Neural progenitor cell (in vitro differentiated cells): ENCODE data around the gene SPATA6.

Experiments
- EZH2phosphoT487 ChIP-seq: fragments of 200-600 bp; sonication (generic); IDR thresholded peaks from 2 replicates; pipeline ENCODE4 v1.6.1; 2017; ENCODE audit warnings: antibody characterized with exemption
- TF ChIP-seq, protein P1 (sequence below): fragments of 200-600 bp; sonication (generic); IDR thresholded peaks from 2 replicates; pipeline ENCODE4 v1.5.1; 2017; ENCODE audit warnings: antibody characterized with exemption, mild to moderate bottlenecking

DNA sequence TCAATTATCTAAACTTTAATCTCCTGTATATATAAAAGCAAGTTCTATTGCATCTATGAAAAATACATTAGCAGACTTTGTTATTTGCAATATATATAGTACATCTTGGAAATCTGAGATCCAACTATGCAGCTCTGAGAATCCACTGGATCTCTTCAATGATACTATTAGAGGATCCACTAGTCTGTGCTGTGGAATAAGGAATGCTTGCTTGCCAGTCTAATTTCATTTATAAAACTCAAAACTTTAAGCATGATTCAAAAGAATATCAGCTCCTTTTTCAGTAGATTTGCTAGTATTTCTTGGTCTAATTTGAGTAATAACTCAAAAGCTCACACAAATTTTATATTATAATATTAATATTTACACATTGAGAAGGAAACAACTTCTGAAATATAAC is 115.1 kb downstream of the SPATA6 start:
- TF ChIP-seq, protein P1, sequence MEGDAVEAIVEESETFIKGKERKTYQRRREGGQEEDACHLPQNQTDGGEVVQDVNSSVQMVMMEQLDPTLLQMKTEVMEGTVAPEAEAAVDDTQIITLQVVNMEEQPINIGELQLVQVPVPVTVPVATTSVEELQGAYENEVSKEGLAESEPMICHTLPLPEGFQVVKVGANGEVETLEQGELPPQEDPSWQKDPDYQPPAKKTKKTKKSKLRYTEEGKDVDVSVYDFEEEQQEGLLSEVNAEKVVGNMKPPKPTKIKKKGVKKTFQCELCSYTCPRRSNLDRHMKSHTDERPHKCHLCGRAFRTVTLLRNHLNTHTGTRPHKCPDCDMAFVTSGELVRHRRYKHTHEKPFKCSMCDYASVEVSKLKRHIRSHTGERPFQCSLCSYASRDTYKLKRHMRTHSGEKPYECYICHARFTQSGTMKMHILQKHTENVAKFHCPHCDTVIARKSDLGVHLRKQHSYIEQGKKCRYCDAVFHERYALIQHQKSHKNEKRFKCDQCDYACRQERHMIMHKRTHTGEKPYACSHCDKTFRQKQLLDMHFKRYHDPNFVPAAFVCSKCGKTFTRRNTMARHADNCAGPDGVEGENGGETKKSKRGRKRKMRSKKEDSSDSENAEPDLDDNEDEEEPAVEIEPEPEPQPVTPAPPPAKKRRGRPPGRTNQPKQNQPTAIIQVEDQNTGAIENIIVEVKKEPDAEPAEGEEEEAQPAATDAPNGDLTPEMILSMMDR: no peak
- TF ChIP-seq EZH2phosphoT487: no peak
